Bronchial epithelial cell (primary cell): ENCODE data around the gene ANO1. TPM values are rescaled to one million over a fixed set of nuclear protein-coding genes. Genes with fewer than 3 reads are reported as not detected.

Source experiments
- DNase-seq: peaks from one replicate; pipeline ENCODE4 v3.0.0-alpha.2; 2010; ENCODE audit warnings: low read depth
- FAIRE-seq: peaks from 2 replicates; lab custom pipeline; 2011; peaks lifted over from hg19 to GRCh38; lab: Jason Lieb, UNC
- H3K27me3 ChIP-seq: 2 replicates; pipeline ENCODE4 v1.5.1; 2011; ENCODE audit warnings: low read length; ENCODE audit not compliant: control insufficient read depth, insufficient read depth
- H3K36me3 ChIP-seq: 2 replicates; pipeline ENCODE4 v1.5.1; 2011; ENCODE audit warnings: low read length; ENCODE audit not compliant: control insufficient read depth, insufficient read depth
- H3K4me3 ChIP-seq: 2 replicates; pipeline ENCODE4 v1.5.1; 2011; ENCODE audit warnings: mild to moderate bottlenecking, low read depth, low read length, control low read depth
- CTCF ChIP-seq: IDR thresholded peaks from 2 replicates; pipeline ENCODE4 v1.5.1; 2011; ENCODE audit warnings: mild to moderate bottlenecking, moderate library complexity, low read length, control low read depth, inconsistent platforms; ENCODE audit not compliant: insufficient read depth, severe bottlenecking
- total RNA-seq: library from RNA; depleted of rRNA; stranded (reverse); fragments of >200 nt; gene quantifications from 2 replicates; pipeline ENCODE4 v1.2.1, GENCODE V29; 2014

ANO1 gene
- total RNA-seq, 1 donor from 2014 or later: 1.3 TPM

GRCh38 chr11:70067036-70067435, 11.1 kb upstream of the ANO1 start:
- FAIRE-seq: no peak

GRCh38 chr11:70067591-70068341, 10.4 kb upstream of the ANO1 start:
- no peak for FAIRE-seq
- Histone ChIP-seq H3K27me3 (no peaks in the 10 kb centered on the region), H3K4me3 (no peak overlapping the region), H3K36me3 (no peaks in the 10 kb centered on the region)
- peak; percentile 5 for TF ChIP-seq CTCF
- peak; percentile 43 for DNase-seq

More at GRCh38 chr11:70067036-70067435, 11.1 kb upstream of the ANO1 start:
- Histone ChIP-seq H3K27me3 (no peaks in the 10 kb centered on the region), H3K4me3 (no peak overlapping the region), H3K36me3 (no peaks in the 10 kb centered on the region)
- TF ChIP-seq CTCF: no peak
- DNase-seq: no peak

GRCh38 chr11:70068345-70068744, 9.8 kb upstream of the ANO1 start:
- H3K36me3 ChIP-seq: no peaks in the 10 kb centered on the region
- H3K27me3 ChIP-seq: no peaks in the 10 kb centered on the region
- FAIRE-seq (no peak), DNase-seq (no peak)
- no peak overlapping the region for H3K4me3 ChIP-seq
- TF ChIP-seq CTCF: no peak

- FAIRE-seq (no peak), DNase-seq (no peak)
- no peak for TF ChIP-seq CTCF
- H3K36me3 ChIP-seq: no peaks in the 10 kb centered on the region
- H3K27me3 ChIP-seq: no peaks in the 10 kb centered on the region
- no peak overlapping the region for H3K4me3 ChIP-seq
Measured at GRCh38 chr11:70068950-70069349, 9.2 kb upstream of the ANO1 start.

GRCh38 chr11:70070706-70071105, 7.4 kb upstream of the ANO1 start:
- FAIRE-seq (no peak), DNase-seq (no peak)
- H3K27me3 ChIP-seq: no peaks in the 10 kb centered on the region
- no peak overlapping the region for H3K4me3 ChIP-seq
- no peak for TF ChIP-seq CTCF
- H3K36me3 ChIP-seq: no peaks in the 10 kb centered on the region

GRCh38 chr11:70071996-70072395, 6.1 kb upstream of the ANO1 start:
- no peak for DNase-seq
- no peak for TF ChIP-seq CTCF
- no peak for FAIRE-seq
- Histone ChIP-seq H3K4me3 (no peak overlapping the region), H3K27me3 (no peaks in the 10 kb centered on the region), H3K36me3 (no peaks in the 10 kb centered on the region)
